Measurements from ENCODE around the gene ABLIM2. TPM values are rescaled to one million over a fixed set of nuclear protein-coding genes. Genes with fewer than 3 reads are reported as not detected.

Gene ABLIM2
- total and polyA plus RNA-seq, 2 of the 8 experiments (the other 6 are each of a cell fraction or from before 2014, with no cell fraction given), result 2.8 to 3.0 TPM

DNA sequence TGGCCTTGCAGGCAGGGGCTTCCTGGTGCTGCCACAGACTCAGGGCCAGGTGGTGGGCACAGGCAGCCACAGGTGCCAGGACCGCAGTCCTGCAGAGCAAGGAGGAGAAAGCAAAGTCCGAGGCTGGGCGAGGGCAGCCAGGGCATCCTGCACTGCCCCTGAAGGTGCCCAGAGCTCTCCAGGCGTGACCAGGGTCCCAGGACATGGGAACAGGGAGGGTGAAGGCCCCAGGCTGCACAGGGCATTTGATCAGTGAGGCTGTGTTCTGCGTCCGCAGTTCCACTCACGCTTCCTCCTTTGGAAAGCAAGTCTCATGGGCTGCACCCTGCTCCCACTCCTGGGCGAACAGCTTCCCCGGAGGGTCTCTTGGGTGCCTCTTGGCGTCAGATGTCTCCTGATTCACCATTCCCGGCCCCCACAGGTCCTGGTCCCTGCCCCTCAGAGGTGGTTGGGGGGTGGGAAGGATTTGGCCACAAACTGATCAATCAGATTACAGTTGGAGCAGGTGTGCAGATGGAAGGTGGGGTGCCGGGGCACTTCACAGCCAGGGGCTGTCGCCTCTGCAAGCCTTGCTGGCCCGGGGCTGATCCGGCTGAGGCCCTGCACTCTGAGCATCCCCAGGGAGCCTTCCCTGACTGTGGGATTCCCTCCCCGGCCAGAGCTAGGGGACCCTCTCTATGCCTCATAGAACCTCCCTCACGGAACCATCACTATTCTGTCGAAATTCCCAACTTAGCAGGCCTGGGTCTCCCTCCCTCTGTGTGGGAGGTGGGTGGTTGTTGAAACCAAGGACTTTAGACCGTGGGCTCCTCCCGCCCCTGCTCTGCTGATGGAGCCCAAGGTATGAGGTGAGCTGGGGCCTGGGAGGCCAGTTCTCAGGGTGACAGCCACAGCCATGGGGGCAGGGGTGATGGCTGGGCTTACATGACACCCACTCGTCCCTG, 43.8 kb upstream of the ABLIM2 start:
- Histone ChIP-seq H2BK5ac (ENCODE audit: low read depth, low read length) (no peak overlapping the region), H3K9ac (replicated peaks in 1 of 4; ENCODE audit: extremely low read depth in 1 of 4, low read depth in 3 of 4, low read length in 3 of 4) (no peak overlapping the region), H3K18ac (ENCODE audit: extremely low read depth, low read length) (no peak overlapping the region), H2BK20ac (ENCODE audit: low read length) (no peak overlapping the region), H2BK12ac (ENCODE audit: low read depth, low read length) (no peak overlapping the region), H3K4me3 (ENCODE audit: extremely low read depth in 1 of 4, insufficient read depth in 2 of 4, low read depth in 3 of 4, low read length in 4 of 4) (no peak overlapping the region), H3K4me1 (replicated peaks in 1 of 4; ENCODE audit: control insufficient read depth in 3 of 4, insufficient read depth in 4 of 4, low read length in 3 of 4) (no peaks in the 10 kb centered on the region; a peak in 2 of 7 replicates), H3K23me2 (ENCODE audit: low read depth, low read length) (no peaks in the 10 kb centered on the region), H2AFZ (ENCODE audit: low read length) (no peak overlapping the region), H3K27me3 (replicated peaks in 1 of 4; ENCODE audit: control insufficient read depth in 3 of 4, extremely low read depth in 1 of 4, insufficient read depth in 3 of 4, low read length in 3 of 4) (no peaks in the 10 kb centered on the region), H4K91ac (replicated peaks; ENCODE audit: insufficient read length, low read length) (no peak overlapping the region), H2BK120ac (replicated peaks; ENCODE audit: low read depth, low read length) (no peak overlapping the region), H3K14ac (ENCODE audit: insufficient read length) (no peak overlapping the region), H4K5ac (ENCODE audit: insufficient read length, low read depth, low read length) (no peak overlapping the region), H3K9me3 (ENCODE audit: insufficient read depth in 2 of 2, low read depth in 1 of 2, low read length in 1 of 2) (no peaks in the 10 kb centered on the region), H3K27ac (ENCODE audit: low read depth, low read length) (no peak overlapping the region), H3K56ac (replicated peaks; ENCODE audit: insufficient read length, low read depth, low read length) (no peak overlapping the region), H3K79me1 (ENCODE audit: low read depth, low read length) (no peaks in the 10 kb centered on the region), H3K23ac (ENCODE audit: insufficient read length) (no peak overlapping the region), H4K8ac (ENCODE audit: extremely low read depth, insufficient read depth, low read length) (peak overlapping the region; percentile 29; the same call in 1 of the 2 replicates), H3K4ac (replicated peaks; ENCODE audit: insufficient read length, low read depth, low read length) (no peak overlapping the region), H2AK5ac (ENCODE audit: low read depth, low read length) (no peak overlapping the region), H3K4me2 (ENCODE audit: insufficient read depth in 1 of 2, low read depth in 2 of 2, low read length in 2 of 2) (no peak overlapping the region), H3K79me2 (ENCODE audit: control insufficient read depth in 1 of 2, insufficient read depth in 2 of 2, low read length in 2 of 2) (no peaks in the 10 kb centered on the region), H2BK15ac (ENCODE audit: low read length) (no peak overlapping the region), H3K36me3 (ENCODE audit: control insufficient read depth in 2 of 4, insufficient read depth in 4 of 4, low read length in 3 of 4) (no peaks in the 10 kb centered on the region), H4K20me1 (replicated peaks in 1 of 2; ENCODE audit: control insufficient read depth in 1 of 2, insufficient read depth in 2 of 2, low read length in 2 of 2) (peaks cover 0 to 3% of the 10 kb centered on the region in 2 experiments)
- DNase-seq (ENCODE audit: low read depth in 1 of 2, low spot score in 2 of 2), result no peak
- CTCF ChIA-PET (ENCODE audit: partially characterized antibody), result interaction anchor here (0.8 to 2.2 kb wide), 4 partner anchors 16 to 34 kb away, joined by 3 to 12 read pairs (median 4); no protein-coding TSS in a partner anchor
- POLR2A ChIA-PET (ENCODE audit: partially characterized antibody), result no interaction called here
- 85% methylated on average over 18 of the region's 21 CpGs; no CpG with 5 or more reads in 1 of the 2 experiments for WGBS, 2 experiments (ENCODE audit: extremely low coverage in 1 of 2, insufficient coverage in 1 of 2, insufficient read length in 1 of 2, insufficient replicate concordance in 2 of 2, low coverage in 1 of 2, low lambda C conversion rate in 2 of 2, missing lambda C conversion rate in 1 of 2)
- FAIRE-seq, result no peak
- TF ChIP-seq POLR2AphosphoS5 (IDR thresholded peaks at IDR 0.05; ENCODE audit: low read depth, low read length) (no peak), EZH2 (IDR thresholded peaks at IDR 0.05; ENCODE audit: low read depth, low read length, severe bottlenecking) (no peak), CREB1 (IDR thresholded peaks at IDR 0.05) (no peak), SUZ12 (IDR thresholded peaks at IDR 0.05; ENCODE audit: low read length) (no peak), SP4 (IDR thresholded peaks at IDR 0.05; ENCODE audit: low read length) (no peak), SIX5 (IDR thresholded peaks at IDR 0.05; ENCODE audit: low read depth, low read length) (no peak), SIRT6 (IDR thresholded peaks at IDR 0.05; ENCODE audit: low read length) (no peak), EP300 (IDR thresholded peaks at IDR 0.05; ENCODE audit: borderline replicate concordance in 1 of 2, low read depth in 2 of 2, low read length in 2 of 2) (no peak), TEAD4 (IDR thresholded peaks at IDR 0.05; ENCODE audit: low read depth, low read length) (no peak), TBP (IDR thresholded peaks at IDR 0.05; ENCODE audit: low read depth, low read length) (no peak), CTBP2 (IDR thresholded peaks at IDR 0.05; ENCODE audit: borderline replicate concordance, insufficient read depth, insufficient read length, low read length) (no peak)
- TF ChIP-seq, protein P1, sequence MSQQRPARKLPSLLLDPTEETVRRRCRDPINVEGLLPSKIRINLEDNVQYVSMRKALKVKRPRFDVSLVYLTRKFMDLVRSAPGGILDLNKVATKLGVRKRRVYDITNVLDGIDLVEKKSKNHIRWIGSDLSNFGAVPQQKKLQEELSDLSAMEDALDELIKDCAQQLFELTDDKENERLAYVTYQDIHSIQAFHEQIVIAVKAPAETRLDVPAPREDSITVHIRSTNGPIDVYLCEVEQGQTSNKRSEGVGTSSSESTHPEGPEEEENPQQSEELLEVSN (IDR thresholded peaks at IDR 0.05), result no peak

All from H1 (cell line).